Measurements from ENCODE around the gene ANO1. TPM values are rescaled to one million over a fixed set of nuclear protein-coding genes. Genes with fewer than 3 reads are reported as not detected.

The ANO1 gene
- total RNA-seq, 1 donor from 2014 or later: 1.2 TPM

GRCh38 chr11:70111269-70112016, 33.3 kb downstream of the ANO1 start:
- TF ChIP-seq CTCF (conservative IDR thresholded peaks at IDR 0.05; ENCODE audit: low read depth, low read length): no peak
- no peak for DNase-seq (ENCODE audit: low read depth)
- no peak overlapping the region for H3K4me3 ChIP-seq (ENCODE audit: low read depth, low read length)

- no peak for TF ChIP-seq CTCF (conservative IDR thresholded peaks at IDR 0.05; ENCODE audit: low read depth, low read length)
- H3K4me3 ChIP-seq (ENCODE audit: low read depth, low read length): no peak overlapping the region
- DNase-seq (ENCODE audit: low read depth): no peak
These were observed 33.9 kb downstream of the ANO1 start for GRCh38 chr11:70112017-70112434.

- no peak for DNase-seq (ENCODE audit: low read depth)
- TF ChIP-seq CTCF (conservative IDR thresholded peaks at IDR 0.05; ENCODE audit: low read depth, low read length): no peak
- H3K4me3 ChIP-seq (ENCODE audit: low read depth, low read length): no peak overlapping the region
These were observed 35.7 kb downstream of the ANO1 start for GRCh38 chr11:70113801-70114200.

GRCh38 chr11:70115778-70116177, 37.7 kb downstream of the ANO1 start:
- H3K4me3 ChIP-seq (ENCODE audit: low read depth, low read length): no peak overlapping the region
- TF ChIP-seq CTCF (conservative IDR thresholded peaks at IDR 0.05; ENCODE audit: low read depth, low read length): no peak
- no peak for DNase-seq (ENCODE audit: low read depth)

GRCh38 chr11:70116386-70117065, 38.4 kb downstream of the ANO1 start:
- H3K4me3 ChIP-seq (ENCODE audit: low read depth, low read length): no peak overlapping the region
- no peak for DNase-seq (ENCODE audit: low read depth)
- TF ChIP-seq CTCF (conservative IDR thresholded peaks at IDR 0.05; ENCODE audit: low read depth, low read length): no peak

GRCh38 chr11:70117567-70118145, 39.5 kb downstream of the ANO1 start:
- no peak for TF ChIP-seq CTCF (conservative IDR thresholded peaks at IDR 0.05; ENCODE audit: low read depth, low read length)
- no peak for DNase-seq (ENCODE audit: low read depth)
- no peak overlapping the region for H3K4me3 ChIP-seq (ENCODE audit: low read depth, low read length)

All from epithelial cell of proximal tubule (primary cell).